ENCODE measurements around the gene CHST2.

Gene CHST2

DNA sequence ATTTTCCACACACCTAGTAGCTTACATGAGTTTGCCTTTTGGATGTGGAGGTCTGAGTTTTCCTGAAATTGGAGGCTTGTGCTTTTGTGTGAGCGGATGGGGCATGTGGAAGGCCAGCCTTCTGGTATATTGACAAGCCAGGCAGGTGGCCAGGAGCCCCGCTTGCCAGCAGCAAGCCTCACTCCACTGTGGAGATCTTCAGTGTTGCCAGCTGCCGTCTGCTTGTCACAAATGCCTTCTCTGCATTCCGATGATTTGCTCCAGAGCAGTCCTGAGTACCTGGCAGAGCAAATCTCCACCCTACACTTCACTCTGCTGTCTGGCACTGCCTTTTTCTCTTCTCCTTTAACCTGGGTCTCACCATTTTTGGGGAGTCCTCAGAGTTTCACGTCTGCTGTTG lies 29.1 kb upstream of the CHST2 start:
- TF ChIP-seq, protein P1, sequence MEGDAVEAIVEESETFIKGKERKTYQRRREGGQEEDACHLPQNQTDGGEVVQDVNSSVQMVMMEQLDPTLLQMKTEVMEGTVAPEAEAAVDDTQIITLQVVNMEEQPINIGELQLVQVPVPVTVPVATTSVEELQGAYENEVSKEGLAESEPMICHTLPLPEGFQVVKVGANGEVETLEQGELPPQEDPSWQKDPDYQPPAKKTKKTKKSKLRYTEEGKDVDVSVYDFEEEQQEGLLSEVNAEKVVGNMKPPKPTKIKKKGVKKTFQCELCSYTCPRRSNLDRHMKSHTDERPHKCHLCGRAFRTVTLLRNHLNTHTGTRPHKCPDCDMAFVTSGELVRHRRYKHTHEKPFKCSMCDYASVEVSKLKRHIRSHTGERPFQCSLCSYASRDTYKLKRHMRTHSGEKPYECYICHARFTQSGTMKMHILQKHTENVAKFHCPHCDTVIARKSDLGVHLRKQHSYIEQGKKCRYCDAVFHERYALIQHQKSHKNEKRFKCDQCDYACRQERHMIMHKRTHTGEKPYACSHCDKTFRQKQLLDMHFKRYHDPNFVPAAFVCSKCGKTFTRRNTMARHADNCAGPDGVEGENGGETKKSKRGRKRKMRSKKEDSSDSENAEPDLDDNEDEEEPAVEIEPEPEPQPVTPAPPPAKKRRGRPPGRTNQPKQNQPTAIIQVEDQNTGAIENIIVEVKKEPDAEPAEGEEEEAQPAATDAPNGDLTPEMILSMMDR (conservative IDR thresholded peaks at IDR 0.05; ENCODE audit: low read depth, low read length) = no peak
- H3K4me3 ChIP-seq (ENCODE audit: low read depth, low read length) = no peak overlapping the region

DNA sequence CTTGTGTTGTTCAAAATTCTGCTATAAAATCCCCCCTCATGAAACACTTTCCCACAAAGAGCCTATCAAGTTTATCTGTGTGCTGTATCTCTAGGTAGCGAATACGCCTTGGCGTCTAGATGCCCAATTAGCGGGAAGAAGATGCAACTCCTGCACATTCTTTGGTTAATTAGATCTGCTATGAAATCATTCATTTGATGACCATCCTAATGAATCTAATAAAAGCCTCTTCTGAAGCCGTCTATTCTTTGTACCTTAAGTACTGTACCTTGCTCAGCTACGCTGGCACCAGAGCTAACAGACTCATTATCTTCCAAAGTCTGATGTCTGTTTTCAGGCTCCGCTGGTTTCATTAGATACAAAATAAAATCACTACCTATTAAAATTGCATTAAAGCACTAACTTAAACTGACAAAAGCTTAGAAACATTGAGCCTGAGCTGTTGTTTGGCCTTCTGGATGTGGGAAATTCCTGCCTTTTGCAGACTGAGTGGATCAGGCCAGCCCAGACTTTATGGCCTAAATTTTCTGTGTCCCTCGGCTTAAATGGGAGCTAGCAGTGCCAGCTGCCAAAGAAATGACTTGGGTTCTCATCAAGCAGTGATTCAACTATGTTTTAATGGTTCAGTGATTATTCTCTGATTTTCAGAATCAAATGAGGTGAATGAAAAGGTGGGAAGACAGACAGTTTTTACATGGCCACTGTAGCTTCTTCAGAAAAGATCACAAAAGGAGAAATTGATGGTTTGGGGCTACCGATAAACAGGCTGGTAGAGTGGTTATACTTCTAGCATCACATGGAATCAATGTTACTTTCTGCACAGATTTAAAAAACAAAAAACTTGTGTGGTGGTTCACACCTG lies 28.4 kb upstream of the CHST2 start:
- no peak for DNase-seq (ENCODE audit: low read depth)
- no peak overlapping the region for H3K4me3 ChIP-seq (ENCODE audit: low read depth, low read length)
- TF ChIP-seq, protein P1 (conservative IDR thresholded peaks at IDR 0.05; ENCODE audit: low read depth, low read length) = no peak

More for the DNA sequence above, 29.1 kb upstream of the CHST2 start:
- DNase-seq (ENCODE audit: low read depth) = no peak

DNA sequence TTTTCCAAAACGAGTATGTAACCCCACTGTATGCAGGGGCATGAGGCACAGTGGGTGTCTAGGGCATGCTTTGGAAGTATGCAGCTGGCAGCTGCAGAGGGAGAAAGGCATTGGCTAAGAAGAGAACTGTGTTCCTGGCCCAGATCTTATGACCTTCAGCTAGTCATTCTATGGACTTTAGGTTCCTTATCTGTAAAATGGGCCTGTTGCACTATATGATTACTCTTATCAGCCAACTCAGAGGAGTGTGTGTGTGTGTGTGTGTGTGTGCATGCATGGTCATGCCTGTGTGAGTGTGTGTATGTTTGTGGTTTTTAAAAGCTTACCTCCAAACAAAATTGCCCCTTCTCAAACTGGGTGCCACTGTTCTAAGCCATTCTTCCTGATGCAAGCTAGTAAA lies 27.4 kb upstream of the CHST2 start:
- no peak overlapping the region for H3K4me3 ChIP-seq (ENCODE audit: low read depth, low read length)
- DNase-seq (ENCODE audit: low read depth) = no peak
- TF ChIP-seq, protein P1 (conservative IDR thresholded peaks at IDR 0.05; ENCODE audit: low read depth, low read length) = no peak

DNA sequence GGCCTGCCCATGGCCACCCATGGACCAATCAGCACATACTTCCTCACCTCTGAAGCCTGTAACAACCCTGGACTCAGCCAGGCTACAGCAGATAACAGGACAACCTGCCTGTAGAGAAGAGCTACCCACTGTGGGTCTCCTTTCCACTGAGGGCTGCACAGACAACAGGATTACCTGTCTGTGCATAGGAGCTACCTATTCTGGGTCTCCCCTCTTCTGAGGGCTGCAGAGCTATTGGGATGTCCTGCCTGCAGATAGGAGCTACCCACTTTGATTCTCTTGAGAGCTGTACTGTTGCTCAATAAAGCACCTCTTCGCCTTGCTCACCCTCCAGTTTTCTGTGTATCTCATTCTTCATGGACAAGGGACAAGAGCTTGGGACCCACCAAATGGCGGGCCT lies 23.8 kb upstream of the CHST2 start:
- TF ChIP-seq, protein P1 (conservative IDR thresholded peaks at IDR 0.05; ENCODE audit: low read depth, low read length) = no peak
- no peak for DNase-seq (ENCODE audit: low read depth)
- H3K4me3 ChIP-seq (ENCODE audit: low read depth, low read length) = no peak overlapping the region

DNA sequence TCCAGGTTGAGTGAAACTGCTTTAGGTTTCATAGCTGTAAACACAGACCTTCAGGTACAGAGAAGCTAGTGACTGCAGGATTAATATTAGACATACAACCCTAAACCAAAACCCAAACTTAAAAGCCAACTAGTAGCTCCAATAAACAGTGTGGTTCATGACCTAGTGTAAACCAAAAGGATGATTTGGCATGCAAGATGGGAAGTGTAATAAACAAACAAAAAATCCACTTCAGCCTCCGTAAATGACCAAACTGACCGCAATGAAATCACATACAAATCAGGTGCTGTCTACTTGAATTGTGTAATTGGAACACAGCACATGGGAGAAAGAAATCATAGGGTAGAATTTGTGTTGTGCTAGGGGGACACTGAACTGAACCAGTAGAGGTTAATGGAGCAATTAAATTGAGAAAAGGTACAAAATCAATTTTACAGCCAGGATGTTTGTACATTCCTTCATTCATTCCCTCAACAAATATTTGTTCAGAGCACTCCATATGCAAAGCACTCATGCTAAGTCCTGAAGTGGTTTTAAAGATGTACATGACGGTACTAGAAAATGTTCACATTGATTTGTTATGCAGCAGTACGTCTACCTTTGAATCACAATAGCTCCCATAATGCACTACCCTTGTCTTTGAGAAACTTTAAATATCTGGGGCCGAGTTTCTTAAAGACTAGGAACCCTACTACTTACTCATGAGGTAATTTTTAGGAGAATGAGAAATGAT lies 21.4 kb upstream of the CHST2 start:
- no peak overlapping the region for H3K4me3 ChIP-seq (ENCODE audit: low read depth, low read length)
- no peak for DNase-seq (ENCODE audit: low read depth)
- TF ChIP-seq, protein P1 (conservative IDR thresholded peaks at IDR 0.05; ENCODE audit: low read depth, low read length) = no peak

DNA sequence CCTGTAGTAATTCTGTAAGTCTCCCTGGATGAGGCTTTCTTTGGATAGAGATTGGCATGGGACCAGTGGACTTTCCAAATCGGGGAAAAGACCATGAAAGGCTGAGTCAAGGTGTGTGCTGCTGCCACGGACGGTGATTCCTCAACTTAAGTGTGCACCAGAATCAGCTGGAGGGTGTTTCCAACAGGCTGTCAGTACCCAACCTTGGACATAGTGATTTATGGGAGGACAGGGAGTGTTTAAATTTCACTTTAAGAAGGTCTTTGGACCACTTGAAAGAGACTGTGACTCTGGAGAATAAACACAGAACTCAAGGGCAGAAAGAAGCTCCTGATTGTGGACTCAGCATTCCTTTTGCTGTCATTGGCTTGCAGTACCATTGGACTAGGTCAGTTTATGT lies 20.4 kb upstream of the CHST2 start:
- TF ChIP-seq, protein P1 (conservative IDR thresholded peaks at IDR 0.05; ENCODE audit: low read depth, low read length) = no peak
- H3K4me3 ChIP-seq (ENCODE audit: low read depth, low read length) = no peak overlapping the region
- no peak for DNase-seq (ENCODE audit: low read depth)

Measured in choroid plexus epithelial cell (primary cell).